Hepatocyte (in vitro differentiated cells): ENCODE measurements around the gene SPTAN1. TPM values are rescaled to one million over a fixed set of nuclear protein-coding genes. Genes with fewer than 3 reads are reported as not detected.

Experiments used
- DNase-seq: peaks from one replicate; pipeline ENCODE4 v3.0.0-alpha.2; 2016; ENCODE audit warnings: low spot score
- H2AFZ ChIP-seq: fragments of 200-600 bp; sonication (generic); 2 replicates; pipeline ENCODE4 v1.6.0; 2016; ENCODE audit warnings: antibody characterized with exemption, mild to moderate bottlenecking
- H3K27ac ChIP-seq: fragments of 200-600 bp; sonication (generic); 2 replicates; pipeline ENCODE4 v1.5.1; 2016; ENCODE audit warnings: mild to moderate bottlenecking
- H3K27me3 ChIP-seq: fragments of 200-600 bp; sonication (generic); 2 replicates; pipeline ENCODE4 v1.6.1; 2016
- H3K36me3 ChIP-seq: fragments of 200-600 bp; sonication (generic); replicated peaks from 2 replicates; pipeline ENCODE4 v1.5.1; 2016; ENCODE audit warnings: low read depth; ENCODE audit not compliant: insufficient read depth
- H3K4me1 ChIP-seq: fragments of 200-600 bp; sonication (generic); 2 replicates; pipeline ENCODE4 v1.5.1; 2016; ENCODE audit warnings: mild to moderate bottlenecking, moderate library complexity; ENCODE audit not compliant: insufficient read depth
- H3K4me2 ChIP-seq: fragments of 200-600 bp; sonication (generic); 2 replicates; pipeline ENCODE4 v1.6.0; 2016
- H3K4me3 ChIP-seq: fragments of 200-600 bp; sonication (generic); 2 replicates; pipeline ENCODE4 v1.5.1; 2016; ENCODE audit warnings: mild to moderate bottlenecking
- H3K79me2 ChIP-seq: fragments of 200-600 bp; sonication (generic); 2 replicates; pipeline ENCODE4 v1.6.0; 2017; ENCODE audit warnings: mild to moderate bottlenecking
- H3K9me2 ChIP-seq: fragments of 200-600 bp; sonication (generic); replicated peaks from 2 replicates; pipeline ENCODE4 v1.6.0; 2017; ENCODE audit warnings: mild to moderate bottlenecking; ENCODE audit not compliant: insufficient read depth
- H3K9me3 ChIP-seq: fragments of 200-600 bp; sonication (generic); 2 replicates; pipeline ENCODE4 v1.5.1; 2016; ENCODE audit warnings: low read depth, mild to moderate bottlenecking
- H4K20me1 ChIP-seq: fragments of 200-600 bp; sonication (generic); 2 replicates; pipeline ENCODE4 v1.6.0; 2016; ENCODE audit warnings: mild to moderate bottlenecking; ENCODE audit not compliant: insufficient read depth, poor library complexity, severe bottlenecking
- EZH2 ChIP-seq: fragments of 200-600 bp; sonication (generic); IDR thresholded peaks from 2 replicates; pipeline ENCODE4 v1.6.1; 2016; ENCODE audit warnings: antibody characterized with exemption, mild to moderate bottlenecking, borderline replicate concordance
- EZH2phosphoT487 ChIP-seq: fragments of 200-600 bp; sonication (generic); IDR thresholded peaks from one replicate; pipeline ENCODE4 v1.6.1; 2018; ENCODE audit warnings: antibody characterized with exemption, mild to moderate bottlenecking, low read depth, moderate library complexity; ENCODE audit not compliant: unreplicated experiment, severe bottlenecking
- WGBS: methylation state at CpG from one replicate; pipeline ENCODE4 v1.1.6; 2016; ENCODE audit warnings: low lambda C conversion rate; ENCODE audit errors: missing lambda C conversion rate; 5-methylcytosine and 5-hydroxymethylcytosine counted together
- polyA plus RNA-seq: library from polyadenylated mRNA; unstranded; fragments of >200 nt; fragmentation: Nextera tagmentation; extraction: Ambion mirVana; gene quantifications from 2 replicates; pipeline ENCODE4 v1.2.1, GENCODE V29; 2016
- total RNA-seq: library from RNA; depleted of rRNA; stranded (reverse); fragments of >200 nt; gene quantifications from 2 replicates; pipeline ENCODE4 v1.2.3, GENCODE V29; 2014
- TF ChIP-seq, protein P1 (sequence below): fragments of 200-600 bp; sonication (generic); IDR thresholded peaks from 2 replicates; pipeline ENCODE4 v1.5.1; 2016; ENCODE audit warnings: antibody characterized with exemption, mild to moderate bottlenecking; ENCODE audit not compliant: poor library complexity

The SPTAN1 gene
- total and polyA plus RNA-seq, 2 experiments from 2014 or later = 123 to 184 TPM

DNA sequence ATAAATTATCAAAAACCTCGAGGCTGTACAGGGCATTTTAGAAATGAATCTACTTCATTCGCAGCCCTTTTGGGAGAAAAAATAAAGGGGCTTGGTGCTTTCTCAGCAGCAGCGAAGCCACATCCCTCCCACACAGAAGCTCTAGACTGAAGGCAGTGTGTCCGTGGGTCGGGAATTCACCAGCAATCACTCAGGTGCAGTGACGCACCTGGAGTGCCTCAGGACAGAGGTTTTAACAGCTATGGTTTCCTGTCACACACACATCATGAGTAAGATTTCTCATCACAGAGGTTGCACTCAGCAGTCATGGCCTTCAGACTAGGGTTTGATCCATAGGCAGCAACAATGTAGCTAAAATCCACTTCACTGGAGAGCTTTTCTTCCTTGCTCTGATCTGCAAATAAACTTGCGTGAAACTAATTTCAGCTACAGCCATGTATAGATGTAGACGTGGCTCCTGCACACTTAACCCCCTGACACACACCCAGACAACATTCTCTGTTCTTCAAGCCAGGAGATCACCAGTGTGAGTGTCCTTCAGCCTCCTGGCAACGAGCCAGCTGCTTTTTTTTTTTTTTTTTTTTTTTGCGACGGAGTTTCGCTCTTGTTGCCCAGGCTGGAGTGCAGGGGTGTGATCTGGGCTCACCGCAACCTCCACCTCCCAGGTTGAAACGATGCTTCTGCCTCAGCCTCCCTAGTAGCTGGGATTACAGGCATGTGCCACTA, 69.5 kb downstream of the SPTAN1 start:
- Histone ChIP-seq H3K27ac (no peak overlapping the region), H2AFZ (no peak overlapping the region), H3K4me2 (no peak overlapping the region), H3K36me3 (no peaks in the 10 kb centered on the region), H3K4me3 (no peak overlapping the region), H3K9me3 (no peaks in the 10 kb centered on the region), H3K9me2 (no peaks in the 10 kb centered on the region), H4K20me1 (no peaks in the 10 kb centered on the region), H3K79me2 (no peaks in the 10 kb centered on the region), H3K27me3 (no peaks in the 10 kb centered on the region), H3K4me1 (no peaks in the 10 kb centered on the region)
- TF ChIP-seq, protein P1, sequence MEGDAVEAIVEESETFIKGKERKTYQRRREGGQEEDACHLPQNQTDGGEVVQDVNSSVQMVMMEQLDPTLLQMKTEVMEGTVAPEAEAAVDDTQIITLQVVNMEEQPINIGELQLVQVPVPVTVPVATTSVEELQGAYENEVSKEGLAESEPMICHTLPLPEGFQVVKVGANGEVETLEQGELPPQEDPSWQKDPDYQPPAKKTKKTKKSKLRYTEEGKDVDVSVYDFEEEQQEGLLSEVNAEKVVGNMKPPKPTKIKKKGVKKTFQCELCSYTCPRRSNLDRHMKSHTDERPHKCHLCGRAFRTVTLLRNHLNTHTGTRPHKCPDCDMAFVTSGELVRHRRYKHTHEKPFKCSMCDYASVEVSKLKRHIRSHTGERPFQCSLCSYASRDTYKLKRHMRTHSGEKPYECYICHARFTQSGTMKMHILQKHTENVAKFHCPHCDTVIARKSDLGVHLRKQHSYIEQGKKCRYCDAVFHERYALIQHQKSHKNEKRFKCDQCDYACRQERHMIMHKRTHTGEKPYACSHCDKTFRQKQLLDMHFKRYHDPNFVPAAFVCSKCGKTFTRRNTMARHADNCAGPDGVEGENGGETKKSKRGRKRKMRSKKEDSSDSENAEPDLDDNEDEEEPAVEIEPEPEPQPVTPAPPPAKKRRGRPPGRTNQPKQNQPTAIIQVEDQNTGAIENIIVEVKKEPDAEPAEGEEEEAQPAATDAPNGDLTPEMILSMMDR = no peak
- no peak for TF ChIP-seq EZH2phosphoT487
- no peak for TF ChIP-seq EZH2
- no peak for DNase-seq
- WGBS = 86% methylated on average over 14 of the region's 14 CpGs

DNA sequence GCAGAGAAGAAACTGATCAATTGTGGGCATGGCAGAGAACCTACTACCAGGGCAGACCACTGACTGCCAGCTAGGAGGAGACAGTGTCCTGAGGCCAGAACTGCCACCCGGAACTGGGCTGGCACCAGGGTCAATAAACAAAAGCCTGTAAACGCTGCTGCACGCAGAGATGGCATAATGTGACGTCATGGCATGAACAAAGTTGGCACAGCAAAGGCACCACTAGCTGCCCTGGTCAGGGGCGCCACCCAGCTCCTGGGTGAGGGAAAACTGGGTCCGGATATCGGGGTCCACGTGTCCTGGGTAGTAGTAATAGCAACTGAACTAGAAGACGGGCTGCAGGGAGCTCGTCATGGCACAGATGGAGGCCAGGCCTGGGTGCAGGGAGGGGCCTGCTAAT, 72.2 kb downstream of the SPTAN1 start:
- Histone ChIP-seq H3K4me1 (no peaks in the 10 kb centered on the region), H3K9me3 (no peaks in the 10 kb centered on the region), H3K4me3 (no peak overlapping the region), H3K79me2 (no peaks in the 10 kb centered on the region), H2AFZ (no peak overlapping the region), H3K9me2 (no peaks in the 10 kb centered on the region), H4K20me1 (no peaks in the 10 kb centered on the region), H3K36me3 (no peaks in the 10 kb centered on the region), H3K4me2 (no peak overlapping the region), H3K27me3 (no peaks in the 10 kb centered on the region), H3K27ac (no peak overlapping the region)
- WGBS = 94% methylated on average over 10 of the region's 10 CpGs
- DNase-seq = no peak
- TF ChIP-seq, protein P1 = no peak
- TF ChIP-seq EZH2 (no peak), EZH2phosphoT487 (no peak)

DNA sequence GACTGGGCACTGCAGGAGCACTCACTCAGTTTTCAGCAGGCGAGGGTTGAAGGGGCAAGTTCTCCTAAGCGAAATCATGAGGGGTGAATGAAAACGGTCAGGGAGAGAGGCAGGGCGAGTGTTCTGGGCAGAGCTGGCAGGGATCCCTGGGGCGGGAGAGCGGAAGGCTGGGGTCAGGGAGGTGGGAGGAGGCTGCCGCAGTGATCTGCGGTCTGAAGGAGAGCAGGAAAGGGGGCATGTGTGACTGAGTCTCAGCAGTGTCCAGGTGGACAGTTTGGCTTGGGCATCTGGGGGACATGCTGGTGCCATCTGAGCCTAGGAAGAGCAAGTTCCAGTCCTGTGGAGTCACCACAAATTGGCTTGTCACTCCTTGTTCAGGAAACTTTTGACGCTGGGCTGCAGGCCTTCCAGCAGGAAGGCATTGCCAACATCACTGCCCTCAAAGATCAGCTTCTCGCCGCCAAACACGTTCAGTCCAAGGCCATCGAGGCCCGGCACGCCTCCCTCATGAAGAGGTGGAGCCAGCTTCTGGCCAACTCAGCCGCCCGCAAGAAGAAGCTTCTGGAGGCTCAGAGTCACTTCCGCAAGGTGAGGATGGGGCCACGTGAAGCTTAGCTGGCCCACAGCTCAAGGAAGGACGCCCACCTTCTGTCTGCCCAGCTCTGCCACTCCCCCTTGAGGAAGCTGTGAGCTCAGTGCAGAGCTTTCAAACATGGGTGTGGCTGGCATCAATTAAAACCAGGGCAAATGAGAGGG, 73.2 kb downstream of the SPTAN1 start:
- Histone ChIP-seq H3K4me3 (no peak overlapping the region), H3K27me3 (no peaks in the 10 kb centered on the region), H3K9me2 (no peaks in the 10 kb centered on the region), H3K27ac (no peak overlapping the region), H3K36me3 (no peaks in the 10 kb centered on the region), H2AFZ (no peak overlapping the region), H3K79me2 (no peaks in the 10 kb centered on the region), H3K4me2 (no peak overlapping the region), H4K20me1 (no peaks in the 10 kb centered on the region), H3K4me1 (no peaks in the 10 kb centered on the region), H3K9me3 (no peaks in the 10 kb centered on the region)
- no peak for TF ChIP-seq EZH2
- no peak for TF ChIP-seq EZH2phosphoT487
- TF ChIP-seq, protein P1 = no peak
- WGBS = 90% methylated on average over 20 of the region's 20 CpGs
- DNase-seq = no peak
